HepG2 (cell line): ENCODE results near the gene PSMD1. TPM values are rescaled to one million over a fixed set of nuclear protein-coding genes. Genes with fewer than 3 reads are reported as not detected.

Experiments
- ATAC-seq: fragments of 200-7000 bp; cut with Tn5 transposase; 3 replicates; pipeline ENCODE4 v1.9.1; 2020; ENCODE audit warnings: mild to moderate bottlenecking, moderate library complexity
- BruUV-seq: library from RNA; stranded (reverse); fragments of 400-500 nt; replicated peaks from 2 replicates; lab custom pipeline; 2021; lab: Mats Ljungman, UMichigan
- CTCF ChIA-PET: fragments of 300-600 bp; formaldehyde crosslinking; extraction: SDS; loops from one replicate; lab custom pipeline; 2021; ENCODE audit warnings: low total read pairs, inconsistent platforms, low intra/inter-chr PET ratio; lab: Yijun Ruan, JAX
- POLR2A ChIA-PET: fragments of 350-600 bp; sonication (Branson Sonifier 250); formaldehyde crosslinking; loops from one replicate; lab custom pipeline; 2020; ENCODE audit warnings: antibody characterized with exemption, inconsistent platforms; lab: Yijun Ruan, JAX
- DNase-seq: peaks from one replicate; pipeline ENCODE4 v3.0.0-alpha.2; 2015; ENCODE audit warnings: low spot score
- FAIRE-seq: peaks from 3 replicates; lab custom pipeline; 2011; peaks lifted over from hg19 to GRCh38; lab: Jason Lieb, UNC
- H2AFZ ChIP-seq: one replicate; pipeline ENCODE4 v1.6.1; 2011; ENCODE audit warnings: low read length, inconsistent platforms
- H3K27ac ChIP-seq: fragments of 300-600 bp; 3 replicates; pipeline ENCODE4 v1.8.0; 2011; ENCODE audit warnings: mixed run types, mild to moderate bottlenecking, mixed read lengths, low read length, inconsistent platforms; ENCODE audit not compliant: insufficient read depth; ENCODE audit errors: extremely low read length
- H3K27me3 ChIP-seq, 2 experiments: fragments of 200-600 bp in 1 of 2; 2 replicates in 1 of 2; 3 replicates in 1 of 2; pipeline versions ENCODE4 v1.6.0 to v1.8.0; 2011; ENCODE audit warnings: low read length in 2 of 2, mild to moderate bottlenecking in 2 of 2, moderate library complexity in 2 of 2, inconsistent platforms in 1 of 2; ENCODE audit not compliant: insufficient read depth in 2 of 2, control insufficient read depth in 1 of 2
- H3K36me3 ChIP-seq, 2 experiments: fragments of 200-600 bp in 1 of 2; replicated peaks in 1 of 2; 2 replicates in 1 of 2; 3 replicates in 1 of 2; pipeline versions ENCODE4 v1.5.1 to v1.8.0; 2011; ENCODE audit warnings: low read length in 2 of 2, inconsistent platforms in 1 of 2; ENCODE audit not compliant: insufficient read depth in 2 of 2, control insufficient read depth in 1 of 2
- H3K4me1 ChIP-seq: 2 replicates; pipeline ENCODE4 v1.5.1; 2012; ENCODE audit warnings: low read length, inconsistent platforms; ENCODE audit not compliant: insufficient read depth
- H3K4me2 ChIP-seq: 2 replicates; pipeline ENCODE4 v1.6.0; 2011; ENCODE audit warnings: low read depth, low read length, inconsistent platforms
- H3K4me3 ChIP-seq, 3 experiments: fragments of 200-600 bp in 1 of 3; sonication (generic), shearing (Covaris generic) in 1 of 3; replicated peaks in 1 of 3; 2 replicates each; pipeline ENCODE4 v1.5.1; 2011 to 2016; ENCODE audit warnings: low read length in 3 of 3, inconsistent platforms in 2 of 3, low read depth in 2 of 3, mild to moderate bottlenecking in 2 of 3, control low read depth in 1 of 3, mixed read lengths in 1 of 3; ENCODE audit not compliant: insufficient read depth in 1 of 3
- H3K79me2 ChIP-seq: one replicate; pipeline ENCODE4 v1.6.1; 2011; ENCODE audit warnings: low read length, inconsistent platforms; ENCODE audit not compliant: insufficient read depth
- H3K9ac ChIP-seq: 2 replicates; pipeline ENCODE4 v1.6.0; 2011; ENCODE audit warnings: mild to moderate bottlenecking, low read depth, low read length, inconsistent platforms; ENCODE audit not compliant: insufficient read depth
- H3K9me3 ChIP-seq: 2 replicates; pipeline ENCODE4 v1.5.1; 2012; ENCODE audit warnings: mild to moderate bottlenecking, low read length
- H4K20me1 ChIP-seq: 2 replicates; pipeline ENCODE4 v1.6.0; 2011; ENCODE audit warnings: inconsistent platforms, mild to moderate bottlenecking, low read length, moderate library complexity; ENCODE audit not compliant: insufficient read depth
- GATA4 ChIP-seq: sonication (generic); IDR thresholded peaks from 2 replicates; pipeline ENCODE4 v1.6.1; 2016; ENCODE audit warnings: antibody characterized with exemption, low read depth, borderline replicate concordance
- NR2F2 ChIP-seq: IDR thresholded peaks from 2 replicates; pipeline ENCODE4 v1.6.1; 2012; ENCODE audit warnings: low read depth, inconsistent platforms, borderline replicate concordance
- NR2F6 ChIP-seq, 2 experiments: IDR thresholded peaks; 2 replicates each; pipeline ENCODE4 v1.6.1; 2016; ENCODE audit warnings: antibody characterized with exemption in 1 of 2, mild to moderate bottlenecking in 1 of 2
- SMAD9 ChIP-seq: sonication (generic); formaldehyde crosslinking; IDR thresholded peaks from 2 replicates; pipeline ENCODE4 v1.5.1; 2020; ENCODE audit warnings: mild to moderate bottlenecking, missing genetic modification reagents
- TAF1 ChIP-seq: sonication (generic); formaldehyde crosslinking; IDR thresholded peaks from 2 replicates; pipeline ENCODE4 v1.4.0; 2020; ENCODE audit warnings: missing genetic modification reagents
- ZNF234 ChIP-seq: sonication (generic); formaldehyde crosslinking; conservative IDR thresholded peaks from 2 replicates; pipeline ENCODE4 v1.5.1; 2020; ENCODE audit warnings: mild to moderate bottlenecking, missing genetic modification reagents
- ZNF660 ChIP-seq: sonication (generic); formaldehyde crosslinking; IDR thresholded peaks from 2 replicates; pipeline ENCODE4 v1.5.1; 2020; ENCODE audit warnings: mild to moderate bottlenecking, low read depth, missing genetic modification reagents, borderline replicate concordance
- ZNF770 ChIP-seq: sonication (generic); formaldehyde crosslinking; IDR thresholded peaks from 2 replicates; pipeline ENCODE4 v1.5.0; 2020; ENCODE audit warnings: mild to moderate bottlenecking, missing genetic modification reagents
- WGBS: methylation state at CpG from one replicate; pipeline ENCODE4 v1.1.6; 2017; ENCODE audit warnings: low lambda C conversion rate; 5-methylcytosine and 5-hydroxymethylcytosine counted together
- in situ Hi-C: cut with HindIII; loops from 2 replicates; pipeline ENCODE4 v1.10.0; 2017; ENCODE audit warnings: low pct_unique_long_range_greater_than_20kb; ENCODE audit not compliant: extremely low pct_ligation_motif_present
- intact Hi-C: fragments of 100-400 bp; cut with micrococcal nuclease; formaldehyde crosslinking; loops from one replicate; pipeline ENCODE4 v1.10.0; 2022; ENCODE audit not compliant: unreplicated experiment
- polyA plus RNA-seq, 8 experiments: library from polyadenylated mRNA; depleted of rRNA in 3 of 8; stranded (reverse) in 7 of 8; unstranded in 1 of 8; fragments of >200 nt; fragmentation: Illumina TruSeq in 4 of 8; extraction: Trizol in 4 of 8; gene quantifications; 2 replicates each; pipeline versions ENCODE4 v1.2.1 to v1.2.3, GENCODE V29; 2011 to 2016; ENCODE audit warnings: low read depth in 4 of 8, missing spikeins in 1 of 8, mixed read lengths in 1 of 8; ENCODE audit not compliant: insufficient read depth in 1 of 8
- total RNA-seq, 5 experiments: library from RNA; depleted of rRNA; stranded (reverse); fragments of >200 nt; fragmentation: Illumina TruSeq; extraction: Trizol; gene quantifications; 2 replicates each; pipeline ENCODE4 v1.2.3, GENCODE V29; 2016; ENCODE audit warnings: low read depth in 1 of 5

The PSMD1 gene
- total and polyA plus RNA-seq, 2 of the 13 experiments (the other 11 are each of a cell fraction or from before 2014, with no cell fraction given): 136 to 191 TPM

DNA sequence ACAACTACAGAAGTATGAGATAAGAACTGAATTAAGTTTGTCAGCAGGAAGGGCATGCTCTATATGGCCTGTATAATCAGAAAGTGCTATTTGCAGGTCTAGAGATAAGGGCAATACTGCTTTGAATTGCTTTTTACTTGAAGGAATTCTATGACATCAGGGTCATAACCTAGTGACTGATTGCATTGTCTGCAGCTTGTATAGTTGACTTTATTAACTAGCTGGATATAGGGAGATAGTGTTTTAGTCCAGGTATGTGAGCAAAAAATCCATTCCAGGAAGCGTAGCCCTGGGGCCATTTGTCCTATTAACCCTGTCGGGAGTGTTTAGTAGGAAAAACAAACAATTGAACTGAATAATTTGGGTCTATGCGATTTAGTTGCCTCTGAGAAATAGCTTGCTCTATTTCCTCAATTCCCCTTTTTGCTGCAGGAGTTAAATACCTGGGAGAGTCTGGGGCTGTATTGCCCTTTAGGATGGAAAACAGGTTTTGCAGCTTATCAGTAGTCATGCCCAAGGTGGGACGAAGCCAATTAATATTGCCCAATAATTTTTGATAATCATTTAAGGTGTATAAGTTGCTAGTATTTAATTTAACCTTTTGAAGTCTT, 38.2 kb downstream of the PSMD1 start:
- H3K79me2 ChIP-seq: peaks cover 2% of the 10 kb centered on the region
- peaks cover 8 to 54% of the 10 kb centered on the region in 2 experiments; a peak in 4 of 5 replicates for H3K36me3 ChIP-seq
- no peaks in the 10 kb centered on the region for H3K9me3 ChIP-seq
- BruUV-seq: no TSS peak
- no peak overlapping the region for H3K27ac ChIP-seq
- no peak overlapping the region for H3K9ac ChIP-seq
- no peaks in the 10 kb centered on the region for H3K4me1 ChIP-seq
- H3K27me3 ChIP-seq: no peaks in the 10 kb centered on the region
- DNase-seq (no peak), FAIRE-seq (no peak)
- H3K4me3 ChIP-seq: no peak overlapping the region
- intact Hi-C loops (no loop called here), in situ Hi-C loops (no loop called here)
- CTCF ChIA-PET: no interaction called here
- H3K4me2 ChIP-seq: no peak overlapping the region
- TF ChIP-seq ZNF234 (CRISPR knock-in tag): no peak
- TF ChIP-seq SMAD9 (CRISPR knock-in tag): no peak
- no peak for TF ChIP-seq GATA4
- peak; percentile 63; the same call in 1 of the 2 replicates for TF ChIP-seq NR2F2
- TF ChIP-seq ZNF770 (CRISPR knock-in tag): no peak
- TF ChIP-seq ZNF660: no peak
- no peak for TF ChIP-seq TAF1 (CRISPR knock-in tag)
- peak; percentile 25; the same call in 1 of the 2 replicates for TF ChIP-seq NR2F6 (IDR thresholded peaks at IDR 0.05)
- no peak for TF ChIP-seq NR2F6 (CRISPR knock-in tag; IDR thresholded peaks at IDR 0.05)
- TF ChIP-seq, all 625 proteins: peak for 2
- 98% methylated on average over 4 of the region's 4 CpGs for WGBS
- Histone ChIP-seq H2AFZ (no peak overlapping the region), H4K20me1 (no peaks in the 10 kb centered on the region)
- no peak for ATAC-seq
- POLR2A ChIA-PET: no interaction called here
